Germinal center (tissue), 1 donor: ENCODE results near the gene ACTR3.
A peak's percentile ranks its signal among the peaks of the same experiment; 100 is the strongest.

Experiments used
- DNase-seq: peaks from one replicate; pipeline ENCODE4 v3.0.0; 2012; ENCODE audit warnings: mixed read lengths, low spot score

The ACTR3 gene

DNA sequence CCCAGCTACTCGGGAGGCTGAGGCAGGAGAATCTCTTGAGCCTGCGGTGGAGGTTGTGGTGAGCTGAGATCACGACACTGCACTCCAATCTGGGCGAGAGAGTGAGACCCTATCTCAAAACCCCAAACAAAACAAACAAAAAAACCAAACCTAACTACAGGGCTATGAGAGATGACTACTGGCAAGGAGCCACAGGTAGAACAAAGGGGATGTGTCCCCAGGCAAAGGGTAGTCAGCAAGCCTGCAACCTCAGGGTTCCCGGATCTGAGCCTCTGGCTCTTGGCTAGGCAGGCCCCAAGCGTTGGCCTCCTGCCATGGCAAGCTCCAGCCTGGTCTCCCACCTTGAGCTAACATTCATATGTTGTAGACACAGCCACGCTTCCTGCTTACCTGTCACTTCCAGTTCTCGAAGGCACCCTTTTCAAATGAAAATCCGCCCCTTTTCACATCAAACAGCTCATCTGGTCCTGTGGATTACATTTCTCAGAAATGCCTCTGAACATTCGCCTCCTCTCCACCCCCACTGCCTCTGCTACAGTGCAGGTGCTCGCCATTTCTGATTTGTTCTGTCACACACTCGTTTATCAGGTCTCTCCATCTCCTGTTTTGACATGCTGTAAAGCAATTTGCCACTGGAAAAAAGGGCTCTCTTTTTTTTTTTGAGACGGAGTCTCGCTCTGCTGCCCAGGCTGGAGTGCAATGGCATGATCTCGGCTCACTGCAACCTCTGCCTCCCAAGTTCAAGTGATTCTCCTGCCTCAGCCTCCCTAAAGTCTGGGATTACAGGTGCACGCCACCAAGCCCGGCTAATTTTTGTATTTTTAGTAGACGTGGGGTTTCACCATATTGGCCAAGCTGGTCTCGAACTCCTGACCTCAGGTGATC, 13.1 kb upstream of the ACTR3 start:
- DNase-seq: no peak

DNA sequence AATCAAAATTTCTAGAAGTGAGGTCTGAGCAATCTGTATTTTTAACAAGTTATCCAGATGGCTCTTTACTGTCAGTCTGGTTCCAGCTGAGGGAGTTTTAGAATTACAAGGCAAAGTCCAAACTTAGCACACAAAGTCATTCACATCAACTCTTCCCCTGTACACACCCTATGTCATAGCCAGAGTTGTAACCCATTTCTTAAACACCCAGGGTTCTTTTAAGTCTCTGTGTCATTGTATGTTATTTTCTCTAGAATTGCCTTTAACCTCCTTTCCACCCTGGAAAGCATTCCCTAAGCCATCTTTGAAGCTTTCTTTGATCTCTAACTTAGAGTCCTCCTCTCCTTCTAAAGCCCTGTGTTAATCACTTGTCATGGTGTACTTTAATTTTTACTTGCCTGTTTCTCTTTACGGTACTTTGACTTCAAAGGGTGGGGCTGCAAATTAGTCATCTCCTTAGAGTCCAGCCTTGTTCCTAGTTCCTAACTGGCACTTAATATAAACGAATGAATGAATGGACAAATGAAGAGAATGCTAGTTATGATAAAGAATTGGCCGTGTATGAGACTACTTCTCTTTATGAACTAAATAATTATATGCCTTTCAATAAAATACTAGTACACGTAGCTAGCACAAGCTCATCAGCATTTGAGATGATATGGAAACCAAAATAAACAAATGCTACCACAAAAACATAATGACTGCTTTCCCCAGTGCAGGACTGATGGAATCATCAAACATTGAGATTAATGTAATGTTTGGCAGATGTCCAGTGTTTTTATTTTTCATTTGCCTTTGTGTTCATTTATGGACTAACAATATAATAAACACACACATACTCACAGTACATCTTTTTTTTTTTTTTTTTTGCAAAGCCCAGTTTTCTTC, 11.9 kb upstream of the ACTR3 start:
- no peak for DNase-seq

DNA sequence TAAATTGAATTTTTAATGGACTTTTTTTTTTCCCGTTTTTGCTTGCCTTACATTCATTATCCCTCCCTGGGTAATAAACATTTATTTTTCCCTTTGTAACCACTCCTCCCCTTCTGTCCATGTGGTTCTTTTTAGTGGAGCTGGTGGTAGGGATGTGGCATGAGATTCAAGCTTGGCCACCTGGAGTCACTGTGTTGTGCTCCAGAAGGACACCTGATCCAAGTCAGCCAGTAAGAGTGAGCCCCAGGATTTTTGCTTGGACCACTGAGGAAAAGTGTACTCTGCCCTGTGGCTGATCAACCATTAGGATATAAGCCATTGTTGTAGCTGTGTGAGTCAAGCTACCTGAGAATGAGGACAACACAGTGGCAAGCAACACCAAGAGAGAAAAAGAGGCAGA, 11.1 kb upstream of the ACTR3 start:
- DNase-seq: no peak

DNA sequence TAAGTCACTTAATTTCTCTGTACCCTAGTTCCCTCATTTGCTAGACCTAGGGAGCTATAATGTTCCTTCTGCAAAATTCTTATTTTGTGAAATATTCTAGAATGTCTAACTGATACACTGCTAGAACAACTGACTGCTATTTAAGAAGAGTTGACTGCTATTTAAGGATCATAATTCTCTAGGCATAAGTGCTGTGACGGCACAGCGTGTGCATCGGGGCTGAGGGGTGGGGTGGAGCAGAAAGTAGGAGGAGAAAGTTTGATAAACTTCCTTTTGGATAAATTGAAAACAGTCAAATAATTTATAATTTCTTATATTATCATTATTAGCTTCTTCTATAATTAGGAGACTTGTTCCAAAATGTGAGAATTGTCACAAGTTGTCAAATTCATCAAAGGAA, 10.4 kb upstream of the ACTR3 start:
- no peak for DNase-seq

DNA sequence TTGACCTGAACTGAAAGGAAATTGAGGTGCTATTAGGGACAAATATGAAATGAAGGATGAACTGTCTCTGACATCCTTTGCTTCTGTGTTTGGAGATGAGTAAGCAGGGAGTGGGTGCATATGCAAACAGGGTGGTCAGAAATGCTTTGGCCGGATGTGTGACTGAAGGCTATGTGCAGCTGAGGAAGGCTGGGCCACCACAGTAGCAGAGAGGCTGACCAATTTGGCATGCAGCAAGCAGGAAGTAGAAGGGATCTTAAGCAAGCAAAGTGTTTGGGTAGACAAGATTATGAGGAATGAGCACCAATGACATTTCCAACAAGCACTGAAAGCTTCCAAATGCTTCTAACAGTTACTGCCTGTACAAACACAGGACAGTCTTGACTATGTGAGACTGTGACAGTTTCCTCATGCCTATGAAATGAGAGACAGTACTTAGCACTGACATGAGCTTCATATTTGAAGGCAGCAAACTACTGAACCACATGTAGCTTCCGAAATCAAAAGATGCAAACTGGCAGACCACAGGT, 3.3 kb upstream of the ACTR3 start:
- peak; percentile 36 for DNase-seq

DNA sequence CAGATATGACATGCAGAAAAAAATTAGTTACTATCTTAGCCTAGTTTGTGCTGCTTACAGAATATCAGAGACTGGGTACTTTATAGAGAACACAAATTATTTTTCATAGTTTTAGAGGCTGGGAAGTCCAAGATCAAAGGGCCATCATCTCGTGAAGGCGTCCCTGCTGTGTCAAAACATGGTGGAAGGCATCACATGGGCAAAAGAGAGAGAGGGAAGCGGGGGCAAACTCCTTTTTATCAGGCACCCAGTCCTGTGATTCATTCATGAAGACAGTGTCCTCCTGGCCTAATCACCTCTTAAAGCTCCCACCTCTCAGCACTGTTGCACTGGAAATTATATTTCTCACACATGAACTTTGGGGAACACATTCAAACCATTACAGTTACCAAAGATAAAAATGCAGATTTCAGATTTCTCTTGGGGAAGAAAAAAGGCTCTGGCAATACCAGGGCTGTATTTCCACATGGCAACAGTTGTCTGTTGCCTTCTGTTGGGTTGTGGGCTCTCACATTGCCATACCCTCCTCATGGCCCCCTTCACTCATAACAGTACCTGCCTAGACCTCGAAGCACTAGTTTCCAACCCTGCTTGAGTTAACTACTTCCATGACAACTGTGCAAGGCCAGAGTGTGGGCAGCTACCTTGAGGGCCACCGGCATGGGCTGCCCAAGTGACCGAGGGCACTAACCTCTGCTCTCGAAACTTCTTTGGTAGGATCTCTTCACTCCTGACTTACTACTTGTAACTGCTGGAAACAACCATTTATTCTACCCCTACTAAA, 2.7 kb upstream of the ACTR3 start:
- DNase-seq: no peak

DNA sequence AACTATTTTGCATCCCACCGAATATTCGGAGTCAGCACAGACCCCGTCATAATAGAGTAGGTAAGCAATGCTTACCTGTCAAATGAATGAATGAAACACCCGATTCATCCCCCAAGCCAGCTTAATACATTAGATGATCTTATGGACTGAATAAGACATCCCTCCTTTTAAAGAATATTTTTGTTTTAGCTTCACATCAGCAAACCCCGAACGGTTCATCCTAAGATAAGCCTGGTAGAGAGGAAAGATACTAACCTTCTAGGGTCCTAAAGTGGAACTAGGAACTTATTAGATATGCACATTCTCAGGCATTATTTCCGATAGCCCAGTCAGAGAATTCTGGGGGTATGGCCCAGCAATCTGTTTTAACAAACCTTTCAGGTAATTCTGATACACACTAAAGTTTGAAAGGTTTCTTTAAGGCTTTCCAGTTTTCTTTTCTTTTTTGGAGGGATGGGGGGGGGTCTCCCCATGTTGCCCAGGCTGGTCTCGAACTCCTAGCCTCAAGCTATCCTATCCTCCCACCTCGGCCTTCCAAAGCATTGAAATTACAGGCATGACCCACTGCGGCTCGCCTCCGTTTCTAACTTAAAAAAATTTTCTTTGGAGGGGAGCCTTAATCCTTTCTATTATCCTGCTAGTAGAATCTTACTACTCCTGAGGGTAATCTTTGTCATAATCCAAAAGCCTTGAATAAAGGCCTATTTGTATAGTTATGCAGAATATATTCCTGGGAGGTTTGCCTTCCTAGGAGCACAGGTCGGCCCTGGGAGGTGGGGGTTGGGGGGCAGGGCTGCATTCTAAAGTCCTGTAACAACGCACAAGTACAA, 1.0 kb upstream of the ACTR3 start:
- DNase-seq: no peak

DNA sequence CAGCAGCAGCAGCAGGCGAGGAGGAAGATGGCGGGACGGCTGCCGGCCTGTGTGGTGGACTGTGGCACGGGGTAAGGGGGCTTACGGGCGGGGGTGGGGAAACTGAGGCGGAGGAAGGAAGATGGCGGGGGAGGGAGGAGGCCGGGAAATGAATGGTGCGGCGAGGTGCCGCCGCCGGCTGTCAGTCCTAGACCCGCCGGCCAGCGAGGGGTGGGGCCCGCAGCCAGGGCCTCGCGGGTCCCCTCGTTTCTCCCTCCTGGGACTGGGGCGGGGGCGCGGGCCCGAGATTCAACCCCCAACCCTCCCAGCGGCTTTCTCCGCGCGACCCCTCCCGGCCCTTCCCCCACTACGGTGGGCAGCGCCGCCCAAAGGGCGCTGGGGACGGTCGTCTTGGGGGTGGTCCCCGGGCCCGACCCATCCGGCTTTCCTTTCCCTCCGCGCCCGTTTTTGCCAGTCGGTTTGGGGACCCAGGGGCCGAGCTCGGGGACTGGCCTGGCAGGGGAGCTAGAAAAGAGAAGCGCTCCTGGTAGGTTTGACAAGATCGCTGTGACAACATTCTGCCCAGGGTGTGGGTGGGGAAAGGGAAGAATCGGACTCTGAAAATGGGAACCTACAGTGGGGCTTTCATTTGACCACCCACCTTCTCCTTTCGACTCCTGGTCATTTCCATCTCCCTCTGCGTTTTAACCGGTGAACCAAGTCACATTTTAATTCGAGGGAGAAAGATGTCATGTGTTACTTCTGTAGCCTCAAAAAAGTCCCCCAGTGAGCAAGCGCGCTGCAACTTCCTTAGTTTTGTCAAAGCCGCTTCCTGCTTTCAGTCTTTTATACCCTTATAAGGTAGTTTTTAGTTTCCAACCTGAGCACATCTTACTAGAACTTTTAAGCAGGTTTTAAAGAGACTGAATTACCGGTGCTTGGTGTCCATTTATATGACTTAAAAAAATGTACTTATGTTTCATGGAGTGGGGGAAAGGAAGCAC, 655 bp downstream of the ACTR3 start:
- peak; percentile 62 for DNase-seq

DNA sequence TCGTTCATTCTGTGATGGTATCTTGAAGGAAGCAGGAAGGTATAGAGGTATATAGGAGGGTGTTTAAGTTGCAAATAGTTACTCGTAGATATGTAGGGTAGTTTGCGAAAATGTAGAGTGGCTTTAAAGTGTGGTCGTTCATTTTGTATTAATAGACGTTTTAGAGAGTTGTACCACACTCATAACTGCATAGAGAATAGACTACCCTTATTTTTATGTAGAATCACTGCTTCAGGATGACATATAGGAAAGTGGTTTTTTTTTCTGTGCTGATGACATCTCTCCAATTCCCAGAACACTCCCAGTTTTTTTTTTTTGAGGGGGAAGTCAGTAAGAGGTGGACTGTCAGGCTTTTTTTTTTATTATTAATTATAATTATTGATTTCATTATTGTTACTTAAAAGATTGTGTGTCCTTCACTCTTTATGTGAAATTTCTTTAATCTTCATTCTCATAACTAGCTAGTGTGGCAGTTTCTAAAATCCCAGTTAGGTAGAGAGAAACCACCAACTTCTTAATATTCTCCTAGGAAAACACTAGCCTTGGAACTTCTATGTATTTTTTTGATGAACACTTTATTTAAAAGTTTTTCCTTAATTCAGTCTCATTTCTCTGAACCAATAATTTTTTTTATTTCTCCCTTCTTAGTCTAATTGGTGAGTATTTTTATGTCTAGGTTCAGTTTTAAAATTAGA, 1.5 kb downstream of the ACTR3 start:
- DNase-seq: no peak

DNA sequence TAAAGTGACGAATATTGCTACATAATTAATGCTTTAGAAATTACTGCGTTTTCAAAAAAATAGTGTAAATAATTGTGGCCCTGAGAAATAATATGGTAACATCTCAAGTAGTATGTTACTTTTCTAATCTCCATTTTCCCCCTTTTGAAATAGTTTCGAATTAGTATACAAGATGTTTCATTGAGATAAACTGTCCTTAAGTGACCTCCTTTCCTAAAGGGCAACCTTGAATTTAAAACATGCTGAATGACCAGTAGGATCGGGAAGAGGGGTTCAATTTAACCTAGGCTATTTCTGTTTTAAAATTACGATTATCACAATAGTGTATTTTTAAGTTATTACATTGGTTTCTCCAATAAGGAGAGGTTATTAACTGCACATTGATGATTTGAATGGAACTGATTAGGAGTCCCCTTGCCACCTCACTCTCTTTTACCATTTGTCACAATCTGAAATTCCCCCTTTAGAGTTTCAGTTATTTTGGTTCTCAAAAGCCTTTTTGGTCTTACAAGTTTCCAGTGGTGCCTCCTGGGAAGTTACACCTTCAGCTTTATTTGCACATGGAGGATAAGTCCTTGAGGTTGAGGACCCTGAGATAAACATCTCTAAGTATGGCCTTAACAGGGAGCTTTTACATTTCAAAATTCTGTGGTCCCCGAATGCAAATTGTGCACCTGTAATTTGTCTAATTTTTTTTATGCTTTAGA, 2.3 kb downstream of the ACTR3 start:
- DNase-seq: no peak

DNA sequence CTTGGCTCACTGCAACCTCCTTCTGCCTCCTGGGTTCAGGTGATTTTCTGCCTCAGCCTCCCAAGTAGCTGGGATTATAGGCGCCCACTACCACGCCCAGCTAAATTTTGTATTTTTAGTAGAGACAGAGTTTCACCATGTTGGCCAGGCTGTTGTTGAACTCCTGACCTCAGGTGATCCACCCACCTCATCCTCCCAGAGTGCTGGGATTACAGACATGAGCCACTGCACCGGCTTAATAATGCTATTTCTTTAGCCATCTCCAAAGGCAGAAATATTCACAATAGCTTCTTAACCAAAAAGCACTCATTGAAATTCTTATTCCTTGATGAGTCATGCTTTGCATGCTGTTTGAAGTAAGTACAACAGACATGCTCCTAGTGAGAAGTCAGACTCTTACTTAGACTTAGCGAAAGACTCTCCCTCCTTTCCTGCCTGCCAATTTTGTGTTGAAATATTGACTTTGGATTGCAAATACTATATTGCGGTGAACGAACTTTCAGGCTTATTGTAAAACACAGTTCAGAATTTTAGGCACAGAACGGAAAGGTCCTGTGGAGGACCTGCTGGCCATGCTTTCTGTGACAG, 4.4 kb downstream of the ACTR3 start:
- no peak for DNase-seq

DNA sequence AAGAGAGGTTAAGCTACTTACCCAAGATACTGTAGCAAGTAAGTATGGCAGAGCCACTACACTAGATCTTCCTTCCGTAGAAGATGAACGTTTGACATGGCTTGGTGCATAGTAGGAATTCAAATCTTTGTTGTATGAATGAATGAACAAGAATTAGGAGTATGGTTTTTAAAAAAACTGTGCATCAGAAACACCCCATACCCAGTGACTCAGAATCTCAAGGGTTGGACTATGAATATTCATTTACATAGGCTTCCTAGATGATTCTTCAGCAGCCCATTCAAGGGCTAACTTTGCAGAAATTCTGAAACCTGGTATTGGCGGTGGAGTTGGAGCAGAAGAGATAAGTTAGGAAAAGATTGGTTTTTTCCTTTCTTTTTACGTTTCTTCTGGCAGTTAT, 5.4 kb downstream of the ACTR3 start:
- DNase-seq: no peak

DNA sequence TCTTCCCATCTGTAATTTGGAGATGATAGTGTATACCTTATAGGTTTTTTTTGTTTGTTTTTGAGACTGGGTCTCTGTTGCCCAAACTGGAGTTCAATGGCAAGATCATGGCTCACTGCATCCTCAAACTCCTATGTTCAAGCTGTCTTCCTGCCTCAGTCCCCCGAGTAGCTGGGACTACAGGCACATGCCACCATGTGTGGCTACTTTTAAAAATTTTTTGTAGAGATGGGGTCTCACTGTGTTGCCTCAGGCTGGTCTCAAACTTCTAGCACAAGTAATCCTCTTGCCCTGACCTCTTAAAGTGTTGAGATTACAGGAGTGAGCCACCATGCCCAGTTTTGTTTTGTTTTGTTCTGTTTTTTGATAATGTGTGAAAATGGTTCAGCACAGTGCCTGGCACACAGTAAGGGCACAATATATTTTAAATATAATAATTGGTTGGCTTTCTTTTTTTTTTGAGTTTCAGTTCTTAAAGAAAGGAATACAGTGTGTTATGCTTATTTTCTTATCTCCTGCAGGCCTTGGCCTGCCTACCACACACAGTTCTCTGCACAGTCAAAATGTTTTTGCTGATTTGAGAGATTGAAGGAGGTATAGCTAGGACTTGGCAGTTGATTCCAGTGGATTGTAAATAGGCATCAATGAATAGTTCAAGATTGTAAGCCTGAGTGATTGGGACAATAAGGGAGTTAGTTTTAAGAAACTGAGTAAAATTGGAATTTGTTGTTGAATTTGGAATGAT, 6.1 kb downstream of the ACTR3 start:
- DNase-seq: no peak

DNA sequence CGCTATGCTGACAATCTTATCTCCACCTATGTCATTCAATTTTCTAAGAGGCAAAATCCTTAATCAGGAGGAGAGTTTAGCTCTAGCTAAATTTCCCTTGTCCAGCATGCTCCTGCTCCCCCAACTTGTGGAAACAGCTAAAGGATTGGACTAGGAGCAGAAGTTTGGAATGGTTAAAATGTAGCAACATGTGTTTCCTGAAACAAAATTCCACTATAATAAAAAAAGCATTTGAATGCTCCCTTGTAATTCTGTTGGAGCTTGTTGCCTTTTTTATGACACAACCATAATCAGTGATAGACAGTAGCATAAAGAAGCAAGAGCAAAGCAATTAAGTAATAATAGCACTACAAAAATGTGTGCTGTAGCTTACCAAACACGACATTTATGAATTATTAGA, 6.9 kb downstream of the ACTR3 start:
- DNase-seq: no peak

DNA sequence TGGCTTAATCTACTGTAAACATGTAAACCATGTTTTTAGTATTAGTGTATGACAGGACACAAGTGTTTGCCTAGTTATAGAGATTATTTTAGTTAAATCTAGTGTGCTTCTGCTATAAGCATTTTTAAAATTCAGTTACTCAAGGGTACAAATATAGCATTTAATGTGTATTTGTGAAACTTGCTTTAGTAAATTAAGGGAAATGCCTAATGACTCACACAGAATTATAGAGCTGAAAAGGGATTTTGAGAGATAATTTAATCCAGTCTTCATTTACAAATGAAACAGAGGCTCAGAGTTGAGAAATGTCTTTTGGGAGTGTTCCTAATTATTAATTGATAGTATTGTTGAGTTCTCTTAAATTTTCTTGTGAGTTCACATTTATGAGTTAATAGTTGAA, 8.2 kb downstream of the ACTR3 start:
- DNase-seq: no peak

DNA sequence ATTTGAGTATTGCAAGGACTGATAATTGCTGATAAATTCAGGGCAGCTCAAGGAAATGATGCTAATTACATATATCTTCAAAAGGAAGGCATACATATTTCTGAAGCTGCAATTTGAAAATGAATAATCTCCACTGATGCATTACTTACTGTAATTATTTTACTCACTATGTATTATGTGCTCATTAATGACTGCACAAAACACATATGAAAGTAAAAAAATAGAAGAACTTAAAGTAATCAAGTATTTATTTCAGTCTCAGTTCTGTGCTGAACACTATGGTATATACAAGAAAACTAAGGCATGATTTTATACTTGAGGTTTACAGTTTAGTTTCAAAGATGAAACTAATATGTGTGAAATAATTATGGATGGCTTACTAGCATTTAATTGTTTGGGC, 9.3 kb downstream of the ACTR3 start:
- no peak for DNase-seq

DNA sequence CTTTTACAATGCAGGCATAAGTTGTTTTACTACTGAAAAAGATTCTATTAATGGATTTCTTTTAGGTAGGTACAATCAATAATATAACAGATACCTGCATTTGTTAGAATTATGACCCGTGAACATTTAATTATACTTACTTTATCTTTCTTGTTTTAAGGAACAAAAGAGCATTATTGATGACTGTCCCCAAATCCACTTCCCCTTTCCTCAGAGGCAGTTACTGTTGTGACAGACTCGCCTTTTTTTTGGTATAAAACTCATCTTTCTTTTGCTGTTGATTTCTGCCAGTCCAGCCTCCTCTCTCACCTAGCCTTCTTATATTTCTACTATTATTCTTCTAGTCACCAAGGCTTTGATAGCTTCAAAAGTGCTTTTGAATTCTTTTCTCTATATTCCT, 12.1 kb downstream of the ACTR3 start:
- DNase-seq: peak; percentile 28

DNA sequence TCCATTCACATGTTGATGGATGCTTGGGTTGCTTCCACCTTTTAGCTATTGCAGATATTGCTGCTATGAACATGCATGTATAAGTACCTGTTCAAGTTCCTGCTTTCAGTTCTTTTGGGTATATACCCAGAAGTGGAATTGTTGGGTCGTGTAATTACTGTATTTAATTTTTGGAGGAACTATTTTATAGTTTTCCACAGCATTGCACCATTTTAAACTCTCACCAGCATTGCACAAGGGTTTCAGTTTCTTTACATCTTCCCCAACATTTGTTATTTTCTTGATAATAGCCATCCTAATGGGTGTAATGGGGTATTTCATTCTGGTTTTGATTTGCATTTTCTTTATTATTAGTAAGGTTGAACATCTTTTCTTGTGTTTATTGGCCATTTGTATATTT, 16.0 kb downstream of the ACTR3 start:
- DNase-seq: no peak
